Hepatocyte (in vitro differentiated cells): ENCODE measurements around the gene GNAL. TPM values are rescaled to one million over a fixed set of nuclear protein-coding genes. Genes with fewer than 3 reads are reported as not detected.

ENCODE experiments used
- DNase-seq: peaks from one replicate; pipeline ENCODE4 v3.0.0-alpha.2; 2016; ENCODE audit warnings: low spot score
- H2AFZ ChIP-seq: fragments of 200-600 bp; sonication (generic); 2 replicates; pipeline ENCODE4 v1.6.0; 2016; ENCODE audit warnings: antibody characterized with exemption, mild to moderate bottlenecking
- H3K27ac ChIP-seq: fragments of 200-600 bp; sonication (generic); 2 replicates; pipeline ENCODE4 v1.5.1; 2016; ENCODE audit warnings: mild to moderate bottlenecking
- H3K27me3 ChIP-seq: fragments of 200-600 bp; sonication (generic); 2 replicates; pipeline ENCODE4 v1.6.1; 2016
- H3K36me3 ChIP-seq: fragments of 200-600 bp; sonication (generic); replicated peaks from 2 replicates; pipeline ENCODE4 v1.5.1; 2016; ENCODE audit warnings: low read depth; ENCODE audit not compliant: insufficient read depth
- H3K4me1 ChIP-seq: fragments of 200-600 bp; sonication (generic); 2 replicates; pipeline ENCODE4 v1.5.1; 2016; ENCODE audit warnings: mild to moderate bottlenecking, moderate library complexity; ENCODE audit not compliant: insufficient read depth
- H3K4me2 ChIP-seq: fragments of 200-600 bp; sonication (generic); 2 replicates; pipeline ENCODE4 v1.6.0; 2016
- H3K4me3 ChIP-seq: fragments of 200-600 bp; sonication (generic); 2 replicates; pipeline ENCODE4 v1.5.1; 2016; ENCODE audit warnings: mild to moderate bottlenecking
- H3K79me2 ChIP-seq: fragments of 200-600 bp; sonication (generic); 2 replicates; pipeline ENCODE4 v1.6.0; 2017; ENCODE audit warnings: mild to moderate bottlenecking
- H3K9me2 ChIP-seq: fragments of 200-600 bp; sonication (generic); replicated peaks from 2 replicates; pipeline ENCODE4 v1.6.0; 2017; ENCODE audit warnings: mild to moderate bottlenecking; ENCODE audit not compliant: insufficient read depth
- H3K9me3 ChIP-seq: fragments of 200-600 bp; sonication (generic); 2 replicates; pipeline ENCODE4 v1.5.1; 2016; ENCODE audit warnings: low read depth, mild to moderate bottlenecking
- H4K20me1 ChIP-seq: fragments of 200-600 bp; sonication (generic); 2 replicates; pipeline ENCODE4 v1.6.0; 2016; ENCODE audit warnings: mild to moderate bottlenecking; ENCODE audit not compliant: insufficient read depth, poor library complexity, severe bottlenecking
- EZH2 ChIP-seq: fragments of 200-600 bp; sonication (generic); IDR thresholded peaks from 2 replicates; pipeline ENCODE4 v1.6.1; 2016; ENCODE audit warnings: antibody characterized with exemption, mild to moderate bottlenecking, borderline replicate concordance
- EZH2phosphoT487 ChIP-seq: fragments of 200-600 bp; sonication (generic); IDR thresholded peaks from one replicate; pipeline ENCODE4 v1.6.1; 2018; ENCODE audit warnings: antibody characterized with exemption, mild to moderate bottlenecking, low read depth, moderate library complexity; ENCODE audit not compliant: unreplicated experiment, severe bottlenecking
- WGBS: methylation state at CpG from one replicate; pipeline ENCODE4 v1.1.6; 2016; ENCODE audit warnings: low lambda C conversion rate; ENCODE audit errors: missing lambda C conversion rate; 5-methylcytosine and 5-hydroxymethylcytosine counted together
- polyA plus RNA-seq: library from polyadenylated mRNA; unstranded; fragments of >200 nt; fragmentation: Nextera tagmentation; extraction: Ambion mirVana; gene quantifications from 2 replicates; pipeline ENCODE4 v1.2.1, GENCODE V29; 2016
- total RNA-seq: library from RNA; depleted of rRNA; stranded (reverse); fragments of >200 nt; gene quantifications from 2 replicates; pipeline ENCODE4 v1.2.3, GENCODE V29; 2014
- TF ChIP-seq, protein P1 (sequence below): fragments of 200-600 bp; sonication (generic); IDR thresholded peaks from 2 replicates; pipeline ENCODE4 v1.5.1; 2016; ENCODE audit warnings: antibody characterized with exemption, mild to moderate bottlenecking; ENCODE audit not compliant: poor library complexity

The GNAL gene
- total and polyA plus RNA-seq, 2 experiments from 2014 or later, result 4.4 to 5.2 TPM

DNA sequence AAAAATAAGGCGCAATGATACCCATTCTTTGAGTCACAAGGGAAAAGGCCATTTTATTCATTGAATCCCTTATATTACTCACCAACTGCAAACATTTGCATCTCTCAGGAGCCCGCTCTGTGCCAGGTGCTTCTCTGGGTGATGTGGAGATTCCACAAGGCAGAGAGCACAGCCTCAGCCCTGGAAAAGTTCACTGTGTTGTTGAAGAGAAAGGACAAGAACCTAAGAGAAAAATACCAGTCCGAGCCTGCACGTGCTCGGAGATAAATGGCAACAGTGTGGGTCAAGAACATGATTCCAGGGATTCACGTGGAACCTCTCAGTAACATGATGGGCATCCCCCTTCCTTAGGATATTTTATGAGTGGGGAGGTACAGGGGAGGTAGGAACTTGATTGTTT, 11.8 kb downstream of the GNAL start:
- no peaks in the 10 kb centered on the region for H3K79me2 ChIP-seq
- no peaks in the 10 kb centered on the region for H3K36me3 ChIP-seq
- 95% methylated on average over 6 of the region's 6 CpGs for WGBS
- no peaks in the 10 kb centered on the region for H3K4me1 ChIP-seq
- no peaks in the 10 kb centered on the region for H3K9me2 ChIP-seq
- no peak overlapping the region for H3K4me3 ChIP-seq
- H3K9me3 ChIP-seq, result no peaks in the 10 kb centered on the region
- TF ChIP-seq EZH2 (no peak), EZH2phosphoT487 (no peak)
- TF ChIP-seq, protein P1, sequence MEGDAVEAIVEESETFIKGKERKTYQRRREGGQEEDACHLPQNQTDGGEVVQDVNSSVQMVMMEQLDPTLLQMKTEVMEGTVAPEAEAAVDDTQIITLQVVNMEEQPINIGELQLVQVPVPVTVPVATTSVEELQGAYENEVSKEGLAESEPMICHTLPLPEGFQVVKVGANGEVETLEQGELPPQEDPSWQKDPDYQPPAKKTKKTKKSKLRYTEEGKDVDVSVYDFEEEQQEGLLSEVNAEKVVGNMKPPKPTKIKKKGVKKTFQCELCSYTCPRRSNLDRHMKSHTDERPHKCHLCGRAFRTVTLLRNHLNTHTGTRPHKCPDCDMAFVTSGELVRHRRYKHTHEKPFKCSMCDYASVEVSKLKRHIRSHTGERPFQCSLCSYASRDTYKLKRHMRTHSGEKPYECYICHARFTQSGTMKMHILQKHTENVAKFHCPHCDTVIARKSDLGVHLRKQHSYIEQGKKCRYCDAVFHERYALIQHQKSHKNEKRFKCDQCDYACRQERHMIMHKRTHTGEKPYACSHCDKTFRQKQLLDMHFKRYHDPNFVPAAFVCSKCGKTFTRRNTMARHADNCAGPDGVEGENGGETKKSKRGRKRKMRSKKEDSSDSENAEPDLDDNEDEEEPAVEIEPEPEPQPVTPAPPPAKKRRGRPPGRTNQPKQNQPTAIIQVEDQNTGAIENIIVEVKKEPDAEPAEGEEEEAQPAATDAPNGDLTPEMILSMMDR, result no peak
- H3K27ac ChIP-seq, result no peak overlapping the region
- no peak overlapping the region for H2AFZ ChIP-seq
- H3K27me3 ChIP-seq, result no peaks in the 10 kb centered on the region
- no peak for DNase-seq
- H4K20me1 ChIP-seq, result no peaks in the 10 kb centered on the region
- H3K4me2 ChIP-seq, result no peak overlapping the region

GRCh38 chr18:11710578-11710977, 21.5 kb downstream of the GNAL start:
- Histone ChIP-seq H3K9me3 (no peaks in the 10 kb centered on the region), H3K4me3 (no peak overlapping the region), H3K4me1 (no peaks in the 10 kb centered on the region), H3K27me3 (no peaks in the 10 kb centered on the region), H3K79me2 (no peaks in the 10 kb centered on the region), H2AFZ (no peak overlapping the region), H3K27ac (no peak overlapping the region), H3K9me2 (no peaks in the 10 kb centered on the region), H3K36me3 (no peaks in the 10 kb centered on the region), H4K20me1 (no peaks in the 10 kb centered on the region), H3K4me2 (no peak overlapping the region)
- TF ChIP-seq, protein P1, result no peak
- TF ChIP-seq EZH2, result no peak
- no peak for TF ChIP-seq EZH2phosphoT487
- DNase-seq, result no peak
- WGBS, result 89% methylated on average over 4 of the region's 4 CpGs

DNA sequence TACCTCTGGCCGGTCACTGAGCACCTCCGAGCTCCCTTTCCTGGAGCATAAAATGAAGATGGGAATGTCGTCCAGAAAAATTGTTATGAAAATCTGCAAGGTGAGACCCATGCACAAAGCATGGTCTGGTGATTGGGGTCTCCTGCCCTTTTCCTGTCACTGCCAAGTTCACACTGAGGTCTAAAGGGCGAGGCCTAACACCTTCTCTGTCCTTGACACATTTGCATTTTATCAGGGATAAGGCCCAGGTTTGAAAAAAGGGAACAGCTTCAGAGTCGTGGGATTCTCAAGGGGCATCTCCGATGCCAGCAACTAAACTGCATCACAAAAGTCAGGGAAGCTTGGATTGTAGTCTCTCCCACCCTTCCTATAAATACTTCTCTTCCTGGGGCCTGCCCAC, 24.7 kb downstream of the GNAL start:
- Histone ChIP-seq H3K27me3 (no peaks in the 10 kb centered on the region), H3K4me1 (no peaks in the 10 kb centered on the region), H3K79me2 (no peaks in the 10 kb centered on the region), H4K20me1 (no peaks in the 10 kb centered on the region), H3K36me3 (no peaks in the 10 kb centered on the region), H3K4me3 (no peak overlapping the region), H3K4me2 (peak overlapping the region; percentile 57), H3K27ac (no peak overlapping the region), H2AFZ (no peak overlapping the region), H3K9me3 (no peaks in the 10 kb centered on the region), H3K9me2 (no peaks in the 10 kb centered on the region)
- 76% methylated on average over 6 of the region's 6 CpGs for WGBS
- DNase-seq, result no peak
- no peak for TF ChIP-seq EZH2
- no peak for TF ChIP-seq EZH2phosphoT487
- TF ChIP-seq, protein P1, result no peak
